Nephron (organoid): ENCODE measurements around the gene SAMD14.

ENCODE experiments used
- H3K27ac Mint-ChIP-seq, 3 experiments: 2 replicates each; pipeline ENCODE4 v1.8.0; 2020; ENCODE audit warnings: mixed read lengths in 3 of 3, mild to moderate bottlenecking in 2 of 3, moderate library complexity in 1 of 3
- H3K27me3 Mint-ChIP-seq: 2 replicates; pipeline ENCODE4 v1.8.0; 2021; ENCODE audit warnings: low read depth, mild to moderate bottlenecking, moderate library complexity, mixed read lengths
- H3K36me3 Mint-ChIP-seq: 2 replicates; pipeline ENCODE4 v1.8.0; 2020; ENCODE audit warnings: low read depth, mixed read lengths
- H3K4me1 Mint-ChIP-seq: 2 replicates; pipeline ENCODE4 v1.8.0; 2020; ENCODE audit warnings: mixed read lengths
- H3K4me3 Mint-ChIP-seq, 3 experiments: 2 replicates each; pipeline ENCODE4 v1.8.0; 2020; ENCODE audit warnings: mild to moderate bottlenecking in 3 of 3, mixed read lengths in 3 of 3, moderate library complexity in 2 of 3
- H3K9me3 Mint-ChIP-seq: 2 replicates; pipeline ENCODE4 v1.8.0; 2020; ENCODE audit warnings: mixed read lengths
- CTCF ChIP-seq, 3 experiments: fragments of 200-600 bp; sonication (generic); IDR thresholded peaks; one replicate each; pipeline ENCODE4 v1.5.0; 2021; ENCODE audit warnings: antibody characterized with exemption in 3 of 3; ENCODE audit not compliant: unreplicated experiment in 3 of 3

SAMD14 gene

GRCh38 chr17:50110591-50111349 is 19.2 kb downstream of the SAMD14 start:
- Mint-ChIP-seq H3K27me3 (peaks cover 4% of the 10 kb centered on the region), H3K27ac (no peak overlapping the region), H3K9me3 (no peaks in the 10 kb centered on the region), H3K4me1 (peaks cover 6% of the 10 kb centered on the region), H3K4me3 (no peak overlapping the region), H3K36me3 (peaks cover 36% of the 10 kb centered on the region)
- TF ChIP-seq CTCF (IDR thresholded peaks at IDR 0.05; ENCODE audit: unreplicated experiment in 3 of 3) = no peak

- H3K36me3 Mint-ChIP-seq = peaks cover 38% of the 10 kb centered on the region
- H3K27ac Mint-ChIP-seq = no peak overlapping the region
- no peak overlapping the region for H3K4me3 Mint-ChIP-seq
- H3K4me1 Mint-ChIP-seq = peaks cover 2% of the 10 kb centered on the region
- TF ChIP-seq CTCF (IDR thresholded peaks at IDR 0.05; ENCODE audit: unreplicated experiment in 3 of 3) = no peak
- no peaks in the 10 kb centered on the region for H3K9me3 Mint-ChIP-seq
- H3K27me3 Mint-ChIP-seq = no peaks in the 10 kb centered on the region
Measured at GRCh38 chr17:50109785-50110184, 20.2 kb downstream of the SAMD14 start.

- no peaks in the 10 kb centered on the region for H3K9me3 Mint-ChIP-seq
- no peak overlapping the region for H3K4me3 Mint-ChIP-seq
- no peak overlapping the region for H3K27ac Mint-ChIP-seq
- H3K4me1 Mint-ChIP-seq = no peaks in the 10 kb centered on the region
- H3K27me3 Mint-ChIP-seq = no peaks in the 10 kb centered on the region
- H3K36me3 Mint-ChIP-seq = peaks cover 37% of the 10 kb centered on the region
- TF ChIP-seq CTCF (IDR thresholded peaks at IDR 0.05; ENCODE audit: unreplicated experiment in 3 of 3) = no peak
Measured at GRCh38 chr17:50109207-50109606, 20.8 kb downstream of the SAMD14 start.

GRCh38 chr17:50108556-50108955 is 21.4 kb downstream of the SAMD14 start:
- Mint-ChIP-seq H3K27ac (peak overlapping the region in 1 of 3 experiments; percentile 14), H3K36me3 (peaks cover 34% of the 10 kb centered on the region), H3K4me3 (no peak overlapping the region), H3K9me3 (no peaks in the 10 kb centered on the region), H3K4me1 (peaks cover under 1% of the 10 kb centered on the region), H3K27me3 (no peaks in the 10 kb centered on the region)
- TF ChIP-seq CTCF (IDR thresholded peaks at IDR 0.05; ENCODE audit: unreplicated experiment in 3 of 3) = no peak

GRCh38 chr17:50107790-50108414 is 22.1 kb downstream of the SAMD14 start:
- Mint-ChIP-seq H3K9me3 (no peaks in the 10 kb centered on the region), H3K4me1 (peaks cover 7% of the 10 kb centered on the region), H3K4me3 (no peak overlapping the region), H3K27me3 (no peaks in the 10 kb centered on the region), H3K36me3 (peaks cover 32% of the 10 kb centered on the region), H3K27ac (no peak overlapping the region)
- TF ChIP-seq CTCF (IDR thresholded peaks at IDR 0.05; ENCODE audit: unreplicated experiment in 3 of 3) = no peak
